GM18873 (cell line): ENCODE results near the gene PRRG1.
"Not testable (repeated sequence)": the region's sequence is repeated elsewhere in the genome, so short reads cannot be mapped to it uniquely, and the experiment has no call there.

Experiments used
- ATAC-seq: cut with Tn5 transposase; IDR thresholded peaks from one replicate; pipeline ENCODE4 v1.9.1; 2021; ENCODE audit warnings: mild to moderate bottlenecking, moderate library complexity, moderate number of reproducible peaks; ENCODE audit not compliant: unreplicated experiment, low FRiP score

The PRRG1 gene

DNA sequence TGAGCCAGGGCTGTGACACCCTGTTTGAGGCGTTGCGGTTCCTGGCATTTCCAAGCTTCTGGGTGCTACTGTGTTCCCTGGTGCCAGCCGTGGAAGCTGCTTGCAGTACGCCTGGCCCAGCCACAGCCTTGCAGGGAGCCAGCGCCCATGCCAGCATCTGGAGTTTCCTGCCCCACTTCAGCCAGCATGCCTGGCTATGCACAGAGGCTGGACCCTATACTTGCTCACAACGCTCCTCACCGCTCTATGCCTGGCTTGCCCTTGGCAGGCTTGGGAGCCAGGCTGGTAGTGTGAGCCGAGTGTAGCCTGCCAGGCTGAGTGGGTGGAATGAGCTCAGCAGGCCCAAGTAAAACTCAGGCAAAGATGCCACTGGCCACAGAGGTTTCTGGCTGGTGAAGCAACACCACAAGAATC is 22.4 kb downstream of the PRRG1 start:
- ATAC-seq = no peak

DNA sequence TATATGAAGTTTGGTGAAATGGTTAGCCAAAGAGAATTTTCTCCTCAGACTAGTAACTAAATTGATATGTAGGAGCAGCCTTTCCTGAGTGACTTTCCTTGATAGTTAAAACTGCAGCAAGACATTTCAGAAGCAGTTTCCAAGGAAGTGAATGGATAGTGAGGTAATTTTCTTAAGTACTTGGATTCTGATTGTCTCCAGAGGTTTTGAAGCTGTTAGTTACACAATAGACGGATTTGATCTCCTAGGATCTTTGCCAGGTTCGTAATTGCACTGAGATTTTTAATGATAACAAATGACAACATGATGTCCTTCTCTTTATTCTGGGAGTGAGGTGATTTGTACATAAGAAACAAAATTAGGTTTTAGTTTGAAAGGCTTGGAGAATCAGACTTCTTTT is 29.2 kb downstream of the PRRG1 start:
- ATAC-seq = no peak

DNA sequence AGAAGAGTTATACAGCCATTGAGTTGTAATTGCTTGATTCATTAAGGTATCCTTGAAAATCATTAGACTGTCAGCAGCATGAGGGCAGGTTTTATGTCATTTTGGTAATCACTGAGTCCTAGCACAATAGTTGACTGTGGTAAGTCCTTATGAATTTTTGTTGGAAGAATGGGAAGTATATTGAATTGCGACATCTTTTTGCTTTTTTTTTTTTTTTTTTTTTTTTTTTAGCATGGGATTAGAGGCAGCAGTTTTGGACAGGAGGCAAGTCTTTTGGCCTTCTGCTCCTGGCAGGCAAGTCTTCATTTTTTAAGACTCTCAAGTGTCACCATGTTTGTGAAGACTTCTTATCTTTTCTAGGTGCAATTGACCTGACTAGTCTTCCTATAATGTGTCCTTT is 29.7 kb downstream of the PRRG1 start:
- no peak for ATAC-seq

DNA sequence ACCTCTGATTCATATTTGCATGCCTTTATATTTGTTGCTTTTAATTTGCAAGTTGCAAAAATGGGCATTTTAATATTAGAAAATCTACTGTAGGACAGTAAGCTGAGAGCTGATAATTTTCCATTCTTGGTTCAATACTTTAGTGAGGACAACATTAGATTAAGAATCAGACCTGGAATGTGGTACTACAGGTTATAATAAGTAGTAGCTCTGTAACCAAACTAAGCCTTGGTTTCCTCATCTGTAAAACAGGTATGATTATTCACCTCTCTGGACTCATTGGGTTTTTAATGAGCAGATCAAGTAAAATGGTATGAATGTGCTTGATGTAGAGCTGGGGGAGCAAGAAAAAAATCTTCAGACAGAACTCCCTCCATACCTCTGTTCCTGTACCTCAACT is 31.1 kb downstream of the PRRG1 start:
- no peak for ATAC-seq

DNA sequence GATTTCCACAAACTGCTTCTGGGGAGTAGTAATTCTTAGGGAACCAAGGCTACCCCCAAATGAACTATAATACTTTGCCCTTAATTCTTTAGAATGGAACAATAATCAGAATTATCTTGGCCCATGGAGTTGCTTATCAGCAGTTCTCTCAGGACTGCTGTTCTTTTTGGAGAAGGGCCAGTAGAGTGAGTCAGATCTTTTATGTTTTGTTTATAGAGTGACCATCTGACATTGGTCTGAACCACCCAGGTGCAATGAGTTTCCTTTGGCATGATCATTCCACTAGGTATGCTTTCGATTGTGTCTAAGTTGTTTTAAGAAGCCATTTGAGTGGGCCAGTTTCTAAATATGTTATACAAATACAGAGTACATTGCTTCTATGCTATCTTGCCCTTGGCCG is 31.8 kb downstream of the PRRG1 start:
- no peak for ATAC-seq

DNA sequence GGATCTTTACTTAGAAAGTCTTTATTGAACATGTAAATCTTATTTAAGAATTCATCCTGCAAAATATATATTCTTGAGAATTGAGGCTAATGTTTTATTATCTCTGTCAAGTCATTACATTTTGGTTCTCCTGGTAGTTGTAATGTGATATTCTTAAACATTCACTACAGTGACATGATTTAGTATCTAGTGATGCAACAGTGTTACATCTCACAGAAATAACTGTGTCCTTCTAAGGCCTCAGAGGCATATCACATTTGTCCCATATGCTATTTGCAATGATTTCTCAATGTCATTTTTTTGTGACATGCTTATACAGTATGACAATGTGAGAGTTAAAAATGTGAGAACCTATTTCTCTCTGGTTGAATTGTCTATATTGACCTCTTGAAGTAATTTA is 34.1 kb downstream of the PRRG1 start:
- no peak for ATAC-seq

DNA sequence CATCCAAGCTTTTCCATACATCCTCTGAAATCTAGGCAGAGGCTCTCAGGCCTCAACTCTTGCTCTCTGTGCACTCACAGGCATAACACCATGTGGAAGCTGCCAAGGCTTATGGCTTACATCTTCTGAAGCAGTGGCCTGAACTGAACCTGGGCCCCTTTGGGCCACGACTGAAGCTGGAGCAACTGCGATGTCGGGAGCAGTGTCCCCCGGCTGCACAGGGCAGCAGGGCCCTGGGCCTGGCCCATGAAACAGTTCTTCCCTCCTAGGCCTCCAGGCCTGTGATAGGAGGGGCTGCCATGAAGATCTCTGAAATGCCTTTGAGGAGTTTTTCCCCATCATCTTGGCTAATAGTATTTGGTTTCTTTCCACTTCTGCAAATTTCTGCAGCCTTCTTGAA is 39.2 kb downstream of the PRRG1 start:
- ATAC-seq = no peak

DNA sequence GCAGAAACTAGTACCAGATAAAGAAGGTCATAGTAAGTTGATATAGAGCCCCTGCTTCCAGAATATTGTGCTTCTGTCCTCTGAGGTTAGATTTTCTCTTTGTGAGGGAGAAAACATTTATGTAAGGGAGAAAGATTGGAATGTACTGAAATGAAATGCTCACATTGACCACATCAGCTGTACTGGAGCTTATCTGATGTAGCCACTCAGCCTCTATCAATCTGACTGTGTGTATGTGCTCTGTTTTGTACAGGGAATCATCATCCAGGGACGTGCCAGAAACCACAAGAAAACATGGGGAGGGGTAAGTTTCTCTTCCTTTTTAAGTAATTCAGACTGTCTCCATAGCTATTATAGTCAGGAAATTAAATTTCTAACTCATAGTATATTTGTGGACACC is 56.8 kb downstream of the PRRG1 start:
- ATAC-seq = no peak

DNA sequence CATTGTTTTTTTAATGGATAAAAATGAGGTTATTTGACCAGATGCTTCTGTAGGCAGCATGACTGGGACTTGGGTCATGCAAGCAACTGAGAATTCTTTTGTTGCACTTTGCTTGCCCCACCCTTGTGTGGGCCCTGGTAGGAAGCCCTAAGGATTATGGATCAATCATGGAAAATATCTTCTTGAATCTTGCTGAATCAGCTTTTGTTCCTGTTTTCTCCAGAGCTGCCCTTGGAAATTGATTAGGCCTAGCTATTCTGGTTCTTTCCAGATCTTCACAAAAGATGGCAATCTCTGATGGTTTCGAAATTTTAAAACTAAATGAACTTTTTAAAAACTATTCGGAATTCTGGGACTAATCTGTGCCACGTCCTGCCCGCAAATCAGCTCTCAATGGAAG is 58.6 kb downstream of the PRRG1 start:
- no peak for ATAC-seq

DNA sequence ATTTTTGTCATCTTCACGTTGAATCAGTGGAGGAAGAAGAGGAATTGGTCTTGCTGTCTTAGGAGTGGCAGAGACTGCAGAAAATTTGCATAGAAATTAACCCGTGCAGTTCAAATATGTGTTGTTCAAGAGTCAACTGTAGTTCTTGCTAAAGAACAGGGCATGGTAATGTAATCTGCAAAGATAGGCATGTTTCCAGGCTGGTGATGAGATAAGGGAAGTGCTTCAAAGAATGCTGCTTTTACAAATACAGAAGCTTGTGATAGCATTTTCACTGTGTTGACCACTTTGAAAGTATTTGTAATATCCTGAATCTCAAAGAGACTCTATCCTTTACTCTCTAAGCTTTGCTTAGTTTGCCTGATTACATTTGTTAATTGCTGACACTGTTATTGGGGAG is 60.1 kb downstream of the PRRG1 start:
- ATAC-seq = no peak

DNA sequence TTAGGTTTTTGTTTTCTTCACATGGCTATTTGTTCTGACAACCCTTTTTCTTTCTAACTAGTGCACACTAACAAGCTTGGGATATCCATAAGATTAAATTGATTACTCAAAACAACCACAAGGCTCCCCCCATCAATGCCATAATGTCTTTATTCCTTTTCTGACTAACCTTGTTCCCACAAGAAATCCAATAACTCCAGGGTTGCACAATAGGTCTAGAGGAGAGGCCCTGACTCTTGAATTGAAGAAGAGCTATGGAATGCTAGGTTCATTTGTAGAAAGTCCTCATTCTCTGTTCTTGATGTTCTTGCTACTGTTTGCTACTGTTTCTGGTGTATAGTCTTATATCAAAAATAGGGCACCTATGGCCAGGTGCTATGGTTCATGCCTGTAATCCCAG is 71.0 kb downstream of the PRRG1 start:
- no peak for ATAC-seq

DNA sequence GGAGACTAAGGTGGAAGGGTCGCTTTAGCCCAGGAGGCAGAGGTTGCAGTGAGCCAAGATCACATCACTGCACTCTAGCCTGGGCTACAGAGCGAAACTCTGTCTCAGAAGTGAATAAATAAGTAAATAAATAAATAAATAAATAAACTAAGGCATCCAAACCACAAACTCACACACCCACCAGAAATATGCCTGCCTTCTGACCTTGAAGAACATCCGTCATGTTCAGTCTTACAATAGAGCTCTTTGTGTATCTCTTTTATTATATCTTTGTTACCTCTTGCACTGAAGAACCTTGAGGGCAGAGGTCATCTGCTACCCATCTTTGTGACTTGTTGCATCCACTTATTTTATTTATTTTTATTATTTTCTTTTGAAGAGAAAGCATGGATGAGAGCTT is 71.6 kb downstream of the PRRG1 start:
- ATAC-seq = no peak

DNA sequence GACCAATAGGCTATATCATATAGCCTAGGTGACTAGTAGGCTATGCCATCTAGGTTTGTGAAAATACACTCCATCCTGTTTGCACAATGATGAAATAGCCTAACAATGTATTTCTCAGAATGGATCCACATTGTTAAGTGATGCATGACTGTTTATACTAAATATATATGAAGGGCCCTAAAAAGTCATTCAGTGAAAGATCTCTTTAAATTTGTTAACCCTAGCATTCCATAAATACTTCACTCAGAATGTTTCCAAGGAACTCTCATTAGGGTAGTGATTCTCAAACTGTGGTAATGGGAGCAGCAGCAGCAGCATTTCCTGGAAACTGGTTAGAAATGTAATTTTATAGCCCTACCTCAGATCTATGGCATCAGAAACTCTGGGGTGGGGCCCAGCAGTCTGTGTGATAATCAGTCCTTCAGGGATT is 74.9 kb downstream of the PRRG1 start:
- no peak for ATAC-seq

DNA sequence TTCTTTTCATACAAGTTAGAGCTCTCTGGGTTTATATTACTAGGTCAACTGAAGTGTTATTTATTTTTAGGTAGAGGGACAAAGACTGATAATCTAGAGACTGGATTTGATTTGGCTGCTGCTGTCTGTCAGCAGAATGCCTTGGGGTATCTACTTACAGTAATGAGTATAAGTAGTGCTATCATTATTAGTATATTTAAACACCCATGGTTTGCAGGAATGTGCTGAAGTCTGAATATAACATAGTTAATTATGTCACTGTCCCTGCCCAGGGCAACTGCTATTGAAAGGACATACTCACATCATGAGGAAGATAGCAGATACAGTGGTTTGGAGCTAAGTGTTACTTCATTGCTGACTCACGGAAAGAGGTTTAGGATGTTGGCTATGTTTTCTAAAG is 76.2 kb downstream of the PRRG1 start:
- ATAC-seq = no peak

DNA sequence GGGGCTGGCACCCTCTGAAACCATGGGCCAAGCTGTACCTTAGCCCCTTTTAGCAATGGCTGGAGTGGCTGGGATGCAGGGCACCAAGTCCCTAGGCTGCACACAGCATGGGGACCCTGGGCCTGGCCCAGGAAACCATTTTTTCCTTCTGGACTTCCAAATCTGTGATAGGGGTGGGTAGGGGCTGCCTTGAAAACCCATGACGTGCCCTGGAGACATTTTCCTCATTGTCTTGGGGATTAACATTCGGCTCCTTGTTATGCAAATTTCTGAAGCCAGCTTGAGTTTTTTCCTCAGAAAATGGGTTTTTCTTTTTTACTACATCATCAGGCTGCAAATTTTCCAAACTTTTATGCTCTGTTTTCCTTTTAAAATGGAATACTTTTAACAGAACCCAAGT is 79.8 kb downstream of the PRRG1 start:
- ATAC-seq = not testable (repeated sequence)

DNA sequence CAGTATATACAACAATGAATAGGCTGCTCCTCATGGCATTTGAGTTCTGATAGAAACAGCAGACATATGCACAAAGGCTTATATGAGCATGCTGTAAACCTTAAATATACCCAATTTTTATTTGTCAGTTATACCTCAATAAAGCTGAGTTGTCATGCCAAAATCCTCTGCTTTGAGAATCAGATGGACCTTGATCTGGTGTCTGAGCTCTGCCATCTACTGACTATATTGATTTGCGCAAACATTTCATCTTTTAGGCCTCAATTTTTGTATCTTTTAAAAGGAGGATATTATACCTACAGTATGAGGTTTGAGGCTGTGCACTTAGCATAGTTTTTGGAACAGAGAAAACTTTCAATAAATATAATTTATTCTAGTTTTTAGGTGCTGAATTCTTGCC is 85.2 kb downstream of the PRRG1 start:
- ATAC-seq = no peak

DNA sequence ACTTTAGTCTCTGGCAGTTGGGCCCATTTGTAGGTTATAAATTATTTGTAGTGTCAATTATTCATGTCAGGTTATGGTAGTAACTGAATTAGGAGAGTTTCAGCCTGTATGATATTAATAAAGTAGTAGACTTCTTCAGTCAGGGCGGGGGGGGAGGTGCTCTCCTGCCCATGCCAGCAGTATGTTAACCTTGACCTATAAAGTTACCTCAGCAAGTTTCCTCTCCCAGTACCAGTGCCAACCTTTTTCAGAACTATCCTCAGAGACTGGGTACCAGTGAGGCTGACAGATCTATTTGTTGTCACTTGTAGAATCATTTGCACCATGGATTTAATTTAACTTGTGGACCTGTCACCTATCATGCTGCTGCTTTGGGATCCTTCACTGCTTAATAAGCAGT is 88.0 kb downstream of the PRRG1 start:
- no peak for ATAC-seq

DNA sequence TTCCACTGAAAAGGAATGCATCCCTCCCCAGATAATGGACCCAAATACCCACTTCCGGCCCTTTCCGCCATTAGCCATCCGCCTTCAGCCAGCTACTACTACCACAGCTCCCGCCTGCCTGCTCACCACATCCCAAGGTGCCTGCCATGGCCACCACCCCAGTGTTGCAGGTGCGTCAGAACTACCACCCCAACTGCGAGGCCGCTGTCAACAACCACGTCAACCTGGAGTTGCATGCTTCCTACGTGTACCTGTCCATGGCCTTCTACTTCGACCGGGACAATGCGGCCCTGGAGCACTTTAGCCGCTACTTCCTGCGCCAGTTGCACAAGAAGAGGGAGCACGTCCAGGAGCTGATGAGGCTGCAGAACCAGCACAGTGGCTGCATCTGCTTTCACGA is 92.2 kb downstream of the PRRG1 start:
- no peak for ATAC-seq

DNA sequence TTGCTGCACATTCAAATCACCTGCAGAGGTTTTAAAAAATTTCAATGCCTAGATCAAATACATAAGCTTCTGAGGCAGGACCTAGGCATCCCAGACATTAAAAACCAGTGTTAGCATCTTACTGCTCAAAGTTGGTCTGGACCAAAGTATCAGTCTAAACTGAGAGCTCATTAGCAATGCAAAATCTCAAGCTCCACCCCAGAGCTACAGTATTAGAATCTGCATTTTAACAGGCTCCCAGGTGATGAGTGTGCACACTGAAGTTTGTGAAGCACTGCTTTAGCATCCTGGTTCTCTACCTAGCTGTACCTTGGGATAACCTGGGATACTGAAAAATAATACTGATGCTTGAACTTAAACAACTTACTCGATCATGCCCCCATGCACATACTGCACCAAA is 96.0 kb downstream of the PRRG1 start:
- no peak for ATAC-seq

DNA sequence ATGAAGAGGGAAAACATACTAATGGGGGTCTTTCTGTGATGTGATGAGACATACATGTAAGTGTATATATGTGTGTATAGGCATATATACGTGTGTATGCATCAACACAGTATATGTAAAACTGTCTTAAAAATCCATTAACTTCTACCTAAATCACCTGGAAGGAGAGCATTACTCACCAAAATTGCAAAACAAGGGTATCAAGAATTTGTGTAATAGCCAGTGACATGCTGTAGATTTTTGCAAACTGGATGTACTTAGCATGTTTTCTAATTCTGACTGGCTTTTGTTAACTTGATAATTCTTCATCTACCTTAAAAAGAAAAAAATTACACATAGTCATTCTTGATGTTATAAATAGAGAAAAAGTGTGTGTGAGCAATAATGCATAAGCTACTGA is 104.7 kb downstream of the PRRG1 start:
- no peak for ATAC-seq

DNA sequence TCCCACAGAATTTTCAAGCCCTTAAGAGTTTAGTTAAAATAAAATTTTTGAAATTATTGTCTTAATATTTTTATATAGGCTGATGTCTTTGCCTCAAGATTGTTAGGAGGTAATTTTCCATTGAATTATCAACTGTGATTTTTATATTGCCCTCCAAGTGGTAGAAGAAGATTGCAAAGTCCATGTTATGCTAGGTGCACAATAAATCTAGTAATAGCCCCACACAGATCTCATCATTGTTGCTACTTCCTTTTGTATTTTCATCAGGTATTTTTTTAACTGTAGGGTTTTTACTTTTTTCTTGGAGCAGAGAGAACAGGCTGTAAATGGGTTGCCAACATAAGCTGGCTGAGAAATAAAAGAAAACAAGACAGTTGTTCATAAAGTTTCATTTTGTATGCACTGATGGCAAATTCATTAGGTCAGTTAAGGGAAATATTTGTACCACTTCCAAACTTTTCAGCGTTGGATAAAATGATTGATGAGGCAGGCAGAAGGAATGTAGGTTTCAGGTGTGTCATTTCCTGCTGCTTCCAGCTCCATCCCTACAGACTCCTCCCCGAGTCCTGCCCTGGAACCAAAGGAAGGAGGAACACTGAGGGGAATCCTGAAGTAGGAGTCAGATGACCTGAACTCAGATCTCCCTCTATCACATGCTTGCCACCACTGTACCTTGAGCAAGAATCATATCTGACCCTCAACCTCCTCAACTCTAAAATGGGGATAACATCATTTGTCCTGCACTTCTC is 105.5 kb downstream of the PRRG1 start:
- no peak for ATAC-seq

DNA sequence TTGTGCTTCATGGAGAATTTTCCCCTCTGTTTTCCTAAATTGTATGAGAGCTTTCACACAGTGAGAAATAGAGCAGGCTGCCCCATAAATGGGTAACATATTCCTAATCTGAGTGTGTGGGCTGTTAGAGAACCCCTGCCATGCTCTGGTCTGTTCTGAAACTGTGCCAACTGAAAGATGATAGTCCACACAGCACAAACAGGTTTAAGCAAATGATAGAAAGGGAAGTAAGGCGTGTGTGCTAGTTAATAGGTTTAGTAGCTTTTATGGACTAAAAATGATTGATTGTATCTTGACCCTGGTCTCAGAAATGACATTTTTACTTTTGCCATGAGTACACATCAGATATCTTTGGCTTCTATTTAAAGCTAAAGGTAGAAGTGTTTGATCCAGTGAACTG is 106.2 kb downstream of the PRRG1 start:
- no peak for ATAC-seq

DNA sequence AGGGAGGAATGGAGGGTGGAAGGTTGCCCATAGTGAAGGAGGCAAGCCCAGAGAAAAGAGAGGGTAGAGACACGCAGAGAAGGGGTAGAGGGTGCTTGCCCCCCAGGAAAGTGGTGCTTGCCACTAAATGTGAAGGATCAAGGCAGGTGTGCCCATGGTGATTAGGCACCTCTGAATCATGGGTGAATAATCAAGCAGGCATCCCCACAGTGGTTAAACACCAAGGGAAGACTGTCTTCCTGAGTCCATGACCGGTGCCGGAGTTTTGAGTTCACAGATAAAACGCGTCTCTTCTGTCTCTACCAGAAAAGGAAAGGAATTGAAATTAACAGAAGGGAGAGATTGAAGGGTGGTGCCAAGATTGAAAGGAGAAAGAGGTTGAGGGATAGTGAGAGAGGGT is 111.1 kb downstream of the PRRG1 start:
- ATAC-seq = not testable (repeated sequence)
